Iris pigment epithelial cell (primary cell): ENCODE measurements around the gene USP2.
"Not testable (repeated sequence)": the region's sequence is repeated elsewhere in the genome, so short reads cannot be mapped to it uniquely, and the experiment has no call there.

Source experiments
- DNase-seq: peaks from one replicate; pipeline ENCODE4 v3.0.0-alpha.2; 2011; ENCODE audit warnings: low read depth

The USP2 gene

DNA sequence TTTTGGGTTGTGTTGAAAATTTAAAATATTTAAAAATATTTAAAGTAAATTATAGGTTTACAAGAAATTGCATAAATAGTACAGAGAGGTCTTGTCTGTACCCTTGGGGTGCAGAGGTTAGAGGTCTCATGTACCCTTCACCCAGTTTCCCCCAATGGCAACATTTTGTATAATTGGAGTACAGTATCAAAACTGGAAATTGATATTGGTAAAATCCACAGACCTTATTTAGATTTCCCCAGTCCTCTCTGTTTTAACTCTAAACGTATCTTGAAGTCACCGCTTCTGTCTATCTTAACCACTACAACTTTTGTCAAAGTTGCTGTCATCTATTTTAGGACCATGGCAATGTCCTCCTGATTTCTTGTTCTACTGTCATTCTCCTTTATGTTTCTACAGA lies 30.6 kb upstream of the USP2 start:
- DNase-seq, result no peak

DNA sequence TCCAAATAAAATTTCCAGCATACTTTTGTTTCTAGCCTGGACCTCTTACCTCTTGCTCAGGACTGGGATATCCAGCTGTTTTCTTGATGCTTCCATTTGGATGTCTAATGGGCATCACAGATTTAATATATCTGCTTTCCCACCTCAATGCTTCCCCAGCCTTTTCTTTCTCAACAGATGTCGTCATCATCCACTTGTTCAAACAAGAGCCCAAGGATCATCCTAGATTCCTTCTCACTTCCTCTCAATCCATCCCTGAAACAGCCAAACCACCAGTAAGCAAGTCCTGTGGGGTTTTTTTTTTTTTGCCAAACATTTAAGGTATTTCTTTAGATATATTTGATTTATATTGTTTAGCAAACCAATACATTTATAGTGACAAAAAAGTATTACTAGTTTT lies 29.0 kb upstream of the USP2 start:
- DNase-seq, result no peak

DNA sequence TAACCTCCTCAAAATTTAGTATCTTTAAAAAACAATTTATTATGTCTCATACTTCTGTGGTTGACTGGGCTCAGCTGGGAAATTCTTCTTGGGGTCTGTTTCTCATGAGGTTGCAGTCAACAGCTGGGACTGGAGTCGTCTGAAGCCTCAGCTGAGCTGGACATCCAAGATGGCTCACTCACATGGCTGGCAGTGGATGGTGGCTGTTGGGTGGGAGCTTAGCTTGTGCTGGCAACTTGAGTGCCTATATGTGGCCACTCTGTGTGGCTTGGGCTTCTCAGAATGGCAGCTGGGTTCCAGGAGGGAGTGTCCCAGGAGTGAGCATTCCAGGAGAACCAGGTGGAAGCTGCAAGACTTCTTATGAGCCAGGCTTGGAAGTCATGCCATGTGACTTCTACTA lies 28.2 kb upstream of the USP2 start:
- DNase-seq, result no peak

GRCh38 chr11:119406005-119406404 lies 24.5 kb upstream of the USP2 start:
- no peak for DNase-seq

DNA sequence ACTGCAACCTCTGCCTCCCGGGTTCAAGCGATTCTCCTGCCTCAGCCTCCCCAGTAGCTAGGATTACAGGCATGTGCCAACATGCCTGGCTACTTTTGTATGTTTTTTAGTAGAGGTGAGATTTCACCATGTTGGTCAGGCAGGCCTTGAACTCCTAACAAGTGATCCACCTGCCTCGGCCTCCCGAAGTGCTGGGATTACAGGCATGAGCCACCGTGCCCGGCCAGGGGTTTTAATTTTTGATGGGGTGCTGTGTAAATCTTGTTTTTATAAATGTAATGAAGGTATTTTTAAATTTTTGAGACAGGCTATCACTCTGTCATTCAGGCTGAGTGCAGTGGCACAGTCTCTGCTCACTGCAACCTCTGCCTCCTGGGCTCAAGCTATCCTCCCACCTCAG lies 24.0 kb upstream of the USP2 start:
- not testable (repeated sequence) for DNase-seq

DNA sequence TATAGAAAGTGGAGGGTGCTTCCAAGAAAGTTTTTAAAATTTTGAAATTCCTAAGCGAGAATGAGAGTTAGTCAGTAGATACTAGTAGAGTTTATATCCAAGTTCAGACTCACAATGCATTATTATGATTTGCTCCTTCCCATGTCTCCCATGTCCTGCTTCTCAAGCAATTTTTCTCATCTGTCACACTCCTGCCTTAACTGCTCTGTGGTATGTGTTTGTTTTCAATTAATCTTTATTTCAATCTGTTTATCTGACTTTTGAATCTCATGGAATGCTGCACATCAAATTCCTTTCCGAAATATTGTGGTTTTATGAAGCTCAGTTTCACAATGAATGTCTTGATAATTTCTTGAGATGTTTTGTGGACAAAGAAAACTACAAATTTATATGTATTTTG lies 23.4 kb upstream of the USP2 start:
- no peak for DNase-seq

- DNase-seq, result no peak
Measured at GRCh38 chr11:119403021-119403420, 21.5 kb upstream of the USP2 start.

- DNase-seq, result no peak
Measured at GRCh38 chr11:119402470-119402869, 21.0 kb upstream of the USP2 start.

- no peak for DNase-seq
Measured at GRCh38 chr11:119400860-119401259, 19.4 kb upstream of the USP2 start.

DNA sequence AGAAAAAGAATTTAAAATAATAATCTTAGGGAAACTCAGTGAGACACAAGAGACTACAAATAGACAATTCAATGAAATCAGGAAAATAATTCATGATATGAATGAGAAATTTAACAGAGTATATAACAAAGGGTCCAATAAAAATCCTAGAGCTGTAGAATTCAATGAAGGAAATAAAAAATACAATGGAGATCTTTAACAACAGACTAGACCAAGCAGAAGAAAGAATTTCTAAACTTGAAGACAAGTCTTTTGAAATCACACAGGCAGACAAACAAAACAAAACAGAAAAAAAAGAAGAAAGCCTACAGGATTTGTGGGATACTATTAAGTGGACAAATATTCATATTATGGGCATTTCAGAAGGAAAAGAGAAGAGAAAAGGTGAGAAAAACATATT lies 16.2 kb upstream of the USP2 start:
- DNase-seq, result no peak

DNA sequence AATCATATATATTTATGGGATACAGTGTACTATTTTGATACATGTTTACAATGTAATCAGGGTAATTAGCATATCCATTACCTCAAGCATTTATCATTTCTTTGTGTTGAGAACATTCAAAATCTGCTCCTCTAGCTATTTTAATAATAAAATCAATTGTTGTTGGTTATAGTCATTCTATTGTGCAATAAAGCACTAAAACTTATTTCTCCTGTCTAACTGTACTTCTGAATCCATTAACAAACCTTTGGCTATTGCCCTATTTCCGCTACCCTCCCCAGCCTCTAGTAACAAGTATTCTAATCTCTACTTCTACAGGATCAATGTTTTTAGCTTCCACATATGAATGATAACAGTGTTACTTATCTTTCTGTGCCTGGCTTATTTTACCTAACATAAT lies 15.3 kb upstream of the USP2 start:
- no peak for DNase-seq

- no peak for DNase-seq
Measured at GRCh38 chr11:119391275-119391674, 9.8 kb upstream of the USP2 start.

DNA sequence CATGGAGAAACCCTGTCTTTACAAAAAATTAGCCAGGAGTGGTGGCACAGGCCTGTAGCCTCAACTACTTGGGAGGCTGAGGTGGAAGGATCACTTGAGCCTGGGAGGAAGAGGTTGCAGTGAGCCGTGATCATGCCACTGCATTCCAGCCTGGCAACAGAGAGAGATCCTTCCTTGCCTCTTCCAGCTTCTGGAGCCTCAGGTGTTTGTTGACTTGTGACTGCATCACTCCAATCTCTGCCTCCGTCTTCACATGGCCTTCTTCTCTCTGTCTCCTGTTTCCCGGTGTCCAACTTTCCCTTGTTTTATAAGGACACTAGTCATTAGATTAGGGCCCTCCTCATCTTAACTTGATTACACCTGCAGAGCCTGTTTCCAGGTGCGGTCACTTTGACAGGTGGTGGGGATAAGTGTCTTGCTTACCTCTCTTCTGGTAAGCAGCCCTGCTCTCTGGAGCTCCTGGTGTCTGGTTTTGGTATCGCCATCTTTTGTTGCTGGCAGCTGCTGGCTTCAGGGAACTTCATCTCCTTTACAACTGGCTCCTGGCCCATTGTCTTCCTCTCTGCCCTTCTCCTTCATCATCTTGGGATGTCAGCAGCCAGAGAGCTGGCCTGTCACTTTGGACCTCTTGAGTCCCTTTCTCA lies 8.2 kb upstream of the USP2 start:
- no peak for DNase-seq

DNA sequence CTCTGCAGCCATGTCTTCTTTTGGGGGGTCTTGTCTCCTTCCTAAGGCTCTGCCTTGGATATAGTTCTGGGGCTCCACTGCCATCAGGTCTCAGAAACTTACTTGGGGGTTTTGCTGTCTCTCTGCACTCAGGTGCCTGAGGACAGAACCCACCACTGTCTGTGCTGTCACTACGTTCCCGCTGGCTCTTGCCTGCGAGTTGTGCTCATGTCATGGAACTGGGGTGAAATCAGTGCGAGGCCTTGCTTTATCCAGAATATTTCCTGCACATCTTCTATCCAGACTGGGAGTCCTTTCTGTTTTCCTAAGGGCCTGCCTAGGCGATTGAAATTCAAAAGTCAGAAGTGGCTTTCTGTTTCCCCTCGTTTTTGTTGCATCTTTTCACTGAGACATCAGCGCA lies 6.6 kb upstream of the USP2 start:
- no peak for DNase-seq

DNA sequence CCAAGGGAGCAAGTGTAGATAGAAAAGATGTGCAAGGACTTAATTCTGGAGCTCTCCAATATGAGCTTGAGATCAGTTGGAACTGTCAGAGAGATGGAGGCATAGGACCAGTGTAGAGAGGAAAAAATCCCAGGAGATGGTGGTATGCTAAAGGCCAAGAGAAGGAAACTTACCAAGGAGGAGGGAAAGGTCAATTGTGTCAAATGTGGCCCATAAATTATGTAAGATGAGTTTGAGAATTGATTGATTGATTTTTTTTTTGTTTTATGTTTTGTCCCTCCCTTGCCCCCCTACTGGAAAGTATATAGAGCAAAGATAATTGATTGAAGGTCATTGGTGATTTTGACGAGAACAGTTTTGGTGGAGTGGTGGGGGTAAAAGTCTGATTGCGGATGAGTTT lies 2.8 kb upstream of the USP2 start:
- no peak for DNase-seq

DNA sequence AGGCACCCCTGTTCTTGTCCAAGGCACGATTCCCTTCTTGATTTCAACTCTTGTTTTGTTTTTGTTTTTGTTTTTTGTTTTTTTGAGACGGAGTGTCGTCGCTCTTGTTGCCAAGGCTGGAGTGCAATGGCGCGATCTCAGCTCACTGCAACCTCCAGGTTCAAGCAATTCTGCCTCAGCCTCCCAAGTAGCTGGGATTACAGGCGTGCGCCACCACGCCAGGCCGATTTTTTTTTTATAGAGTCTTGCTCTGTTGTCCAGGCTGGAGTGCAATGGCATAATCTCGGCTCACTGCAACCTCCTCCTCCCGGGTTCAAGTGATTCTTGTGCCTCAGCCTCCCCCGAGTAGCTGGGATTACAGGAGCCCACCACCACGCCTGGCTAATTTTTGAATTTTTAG lies 1.0 kb upstream of the USP2 start:
- not testable (repeated sequence) for DNase-seq

- DNase-seq, result no peak
Measured at GRCh38 chr11:119382101-119382500, 611 bp upstream of the USP2 start.

DNA sequence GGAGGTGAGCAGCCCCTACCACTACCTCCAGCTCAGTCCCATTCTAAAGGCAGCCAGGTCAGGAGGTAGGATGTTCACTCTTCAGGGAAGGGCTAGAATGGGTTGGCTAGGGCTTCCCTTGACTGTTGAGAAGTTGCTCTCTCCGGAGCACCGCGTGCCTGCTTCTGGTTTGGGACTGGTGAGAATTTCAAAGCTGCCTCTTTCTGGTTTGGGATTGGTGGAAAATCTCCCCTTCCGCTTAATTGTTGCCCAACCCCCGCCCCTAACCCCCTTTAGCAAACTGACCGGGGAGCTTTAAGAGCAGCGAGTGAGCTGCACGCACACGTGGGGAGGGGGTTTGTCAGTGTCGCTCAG lies 686 bp downstream of the USP2 start:
- DNase-seq, result no peak

GRCh38 chr11:119380160-119380826 lies 1.2 kb downstream of the USP2 start:
- no peak for DNase-seq

GRCh38 chr11:119378851-119379465 lies 2.5 kb downstream of the USP2 start:
- no peak for DNase-seq

DNA sequence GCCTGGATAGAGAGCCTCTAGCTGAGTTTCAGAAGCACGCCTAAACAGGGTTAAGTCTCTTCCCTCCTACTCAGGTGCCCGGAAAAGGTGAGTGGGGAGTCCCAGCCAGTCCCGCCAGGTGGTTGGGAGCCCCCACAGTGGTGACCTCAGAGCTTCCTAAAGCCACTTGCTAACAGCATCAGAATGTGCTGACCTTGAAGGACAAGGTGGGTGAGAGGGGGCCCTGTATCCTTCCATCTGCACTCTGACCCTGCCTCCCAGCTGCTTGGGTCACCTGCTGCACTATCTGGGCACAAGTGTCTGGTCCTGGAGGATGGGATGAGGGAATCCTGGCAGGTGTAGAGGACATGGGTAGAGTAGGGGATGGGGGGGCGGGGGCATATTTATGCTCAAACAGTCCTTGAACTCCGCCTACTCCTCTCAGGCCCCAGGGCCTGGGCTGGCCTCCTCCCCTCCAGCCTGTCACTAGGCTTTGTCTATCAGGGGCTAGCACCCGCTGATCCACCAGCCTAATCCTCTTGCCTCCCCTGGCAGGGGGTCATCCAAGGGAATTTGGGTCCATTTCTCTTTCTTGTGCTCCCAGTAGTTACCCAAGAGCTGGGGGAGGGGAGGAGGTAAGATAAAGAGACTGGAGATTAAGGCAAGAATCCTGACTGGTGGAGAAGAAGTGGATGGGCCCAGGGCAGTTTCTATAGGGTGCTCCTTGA lies 3.4 kb downstream of the USP2 start:
- no peak for DNase-seq

DNA sequence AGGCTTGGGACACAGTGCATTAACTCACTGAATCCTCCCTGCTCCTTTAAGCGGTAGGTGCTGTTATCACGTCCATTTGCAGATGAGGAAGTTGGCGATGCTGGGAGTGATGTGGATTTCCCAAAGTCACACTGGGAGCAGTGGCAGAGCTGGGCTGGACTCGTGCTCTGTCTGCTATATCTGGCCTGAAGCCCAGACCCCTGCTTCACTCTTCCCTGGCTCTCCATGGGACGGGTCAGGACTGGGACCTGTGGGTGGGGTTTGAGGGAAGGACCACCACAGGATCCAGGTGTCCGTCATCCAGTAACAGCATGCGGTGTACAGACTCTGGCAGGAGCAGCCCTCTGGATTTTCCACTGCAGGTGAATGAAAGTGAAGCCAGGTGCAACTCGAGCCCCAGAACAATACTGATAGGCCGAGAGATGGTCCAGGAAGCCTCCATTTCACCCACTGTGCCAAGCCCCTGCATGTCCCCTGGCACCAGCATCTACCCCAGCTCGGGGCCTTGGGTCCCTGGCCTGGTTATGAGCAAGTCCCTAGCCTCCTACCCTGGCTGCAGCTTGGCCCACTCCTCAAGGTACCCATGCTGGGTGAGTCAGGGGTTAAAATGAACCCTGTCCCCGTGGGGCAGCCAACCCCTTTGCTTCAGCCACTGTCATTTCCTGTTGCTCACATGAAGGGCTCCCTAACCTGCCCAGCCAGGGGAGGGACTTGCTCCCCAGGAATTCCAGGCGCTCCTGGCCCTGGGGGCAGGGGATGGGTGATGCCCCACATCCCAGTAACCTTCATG lies 4.2 kb downstream of the USP2 start:
- DNase-seq, result no peak
